ENCODE measurements around the gene TBXAS1. TPM values are rescaled to one million over a fixed set of nuclear protein-coding genes. Genes with fewer than 3 reads are reported as not detected.
A peak's percentile ranks its signal among the peaks of the same experiment; 100 is the strongest.

TBXAS1 gene
- total RNA-seq, 3 donors from 2014 or later (not counting 1 experiment from before 2014, with no cell fraction given) = 72.7 to 110 (median 88.7) TPM

DNA sequence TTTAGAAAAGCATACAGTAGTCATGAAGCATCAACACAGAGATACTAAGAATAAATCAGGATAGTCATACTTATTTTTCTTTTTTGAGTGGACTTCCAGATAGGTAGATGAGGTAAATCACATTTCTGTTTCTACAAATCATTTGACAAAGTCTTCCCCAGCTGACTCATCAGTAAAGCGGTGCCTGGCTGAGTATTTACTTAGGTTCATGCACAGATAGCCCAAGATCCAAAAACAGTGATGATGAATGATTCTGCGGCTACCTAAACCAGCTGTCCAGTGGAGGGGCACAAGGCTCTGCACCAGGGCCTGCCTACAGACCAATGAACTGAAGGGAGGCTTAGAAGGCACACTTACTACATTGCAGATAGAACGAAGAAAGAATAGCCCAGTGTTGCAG is 120.6 kb downstream of the TBXAS1 start:
- no peak for TF ChIP-seq CTCF (IDR thresholded peaks at IDR 0.05)
- no peak for ATAC-seq

GRCh38 chr7:139950881-139951525 is 121.9 kb downstream of the TBXAS1 start:
- no peak for TF ChIP-seq CTCF (IDR thresholded peaks at IDR 0.05)
- no peak overlapping the region for H3K4me3 ChIP-seq (ENCODE audit: low read length)
- H3K4me1 ChIP-seq (ENCODE audit: control insufficient read depth, insufficient read depth, low read length) = no peaks in the 10 kb centered on the region
- no peaks in the 10 kb centered on the region for H3K9me3 ChIP-seq (ENCODE audit: control insufficient read depth, insufficient read depth, low read length)
- Mint-ChIP-seq H3K4me1 (peaks cover 0 to 4% of the 10 kb centered on the region in 2 donors), H3K9me3 (peaks cover 0 to 2% of the 10 kb centered on the region in 2 donors), H3K4me3 (no peak overlapping the region), H3K27ac (no peak overlapping the region), H3K27me3 (ENCODE audit: low read depth in 2 of 2) (no peaks in the 10 kb centered on the region), H3K36me3 (peaks cover 7% of the 10 kb centered on the region)
- no peak for DNase-seq
- intact Hi-C loops (cut with micrococcal nuclease) = no loop called here
- ATAC-seq = no peak
- H3K27ac ChIP-seq (ENCODE audit: low read length) = no peak overlapping the region
- no peaks in the 10 kb centered on the region for H3K36me3 ChIP-seq (ENCODE audit: control insufficient read depth, insufficient read depth, low read length)
- no peaks in the 10 kb centered on the region for H3K27me3 ChIP-seq (ENCODE audit: control insufficient read depth, insufficient read depth, low read length)
- WGBS (ENCODE audit: insufficient coverage) = 96% methylated on average over 10 of the region's 10 CpGs

More for the DNA sequence above, 120.6 kb downstream of the TBXAS1 start:
- Mint-ChIP-seq H3K27me3 (ENCODE audit: low read depth in 2 of 2) (no peaks in the 10 kb centered on the region), H3K9me3 (peaks cover 0 to 2% of the 10 kb centered on the region in 2 donors), H3K27ac (peak overlapping the region in 1 of 2 donors; percentile 4), H3K4me1 (peaks cover 9 to 13% of the 10 kb centered on the region in 2 donors), H3K4me3 (no peak overlapping the region), H3K36me3 (peaks cover 19% of the 10 kb centered on the region)
- DNase-seq = no peak
- no peaks in the 10 kb centered on the region for H3K4me1 ChIP-seq (ENCODE audit: control insufficient read depth, insufficient read depth, low read length)
- intact Hi-C loops (cut with micrococcal nuclease) = no loop called here
- no peaks in the 10 kb centered on the region for H3K36me3 ChIP-seq (ENCODE audit: control insufficient read depth, insufficient read depth, low read length)
- no peak overlapping the region for H3K27ac ChIP-seq (ENCODE audit: low read length)
- H3K4me3 ChIP-seq (ENCODE audit: low read length) = no peak overlapping the region
- H3K9me3 ChIP-seq (ENCODE audit: control insufficient read depth, insufficient read depth, low read length) = peaks cover 5% of the 10 kb centered on the region
- 88% methylated on average over 2 of the region's 3 CpGs for WGBS (ENCODE audit: insufficient coverage)
- H3K27me3 ChIP-seq (ENCODE audit: control insufficient read depth, insufficient read depth, low read length) = no peaks in the 10 kb centered on the region

GRCh38 chr7:139953229-139953628 is 124.2 kb downstream of the TBXAS1 start:
- DNase-seq (no peak), ATAC-seq (no peak)
- Mint-ChIP-seq H3K9me3 (no peaks in the 10 kb centered on the region), H3K27me3 (ENCODE audit: low read depth in 2 of 2) (no peaks in the 10 kb centered on the region), H3K4me1 (peaks cover 0 to 4% of the 10 kb centered on the region in 2 donors), H3K36me3 (no peaks in the 10 kb centered on the region), H3K27ac (no peak overlapping the region), H3K4me3 (no peak overlapping the region)
- TF ChIP-seq CTCF (IDR thresholded peaks at IDR 0.05) = no peak
- intact Hi-C loops (cut with micrococcal nuclease) = no loop called here
- no peak overlapping the region for H3K27ac ChIP-seq (ENCODE audit: low read length)
- no peaks in the 10 kb centered on the region for H3K27me3 ChIP-seq (ENCODE audit: control insufficient read depth, insufficient read depth, low read length)
- H3K9me3 ChIP-seq (ENCODE audit: control insufficient read depth, insufficient read depth, low read length) = no peaks in the 10 kb centered on the region
- H3K4me1 ChIP-seq (ENCODE audit: control insufficient read depth, insufficient read depth, low read length) = no peaks in the 10 kb centered on the region
- no peaks in the 10 kb centered on the region for H3K36me3 ChIP-seq (ENCODE audit: control insufficient read depth, insufficient read depth, low read length)
- no peak overlapping the region for H3K4me3 ChIP-seq (ENCODE audit: low read length)
- WGBS (ENCODE audit: insufficient coverage) = 95% methylated on average over 7 of the region's 7 CpGs

All from natural killer cell (primary cell).